Omental fat pad (tissue), 4 donors: ENCODE data around the gene NTRK1. TPM values are rescaled to one million over a fixed set of nuclear protein-coding genes. Genes with fewer than 3 reads are reported as not detected.

Experiments used
- ATAC-seq: fragments of 150-250 bp; one replicate; pipeline ENCODE4 v1.9.1; 2016; ENCODE audit warnings: mild to moderate bottlenecking, moderate library complexity; ENCODE audit not compliant: low FRiP score
- DNase-seq: peaks from one replicate; pipeline ENCODE4 v3.0.0-alpha.2; 2019; ENCODE audit warnings: low spot score
- CTCF ChIP-seq, 3 donors: fragments of 450-650 bp; IDR thresholded peaks; one replicate each; pipeline ENCODE4 v1.5.1; 2016 to 2017; ENCODE audit warnings: antibody characterized with exemption in 3 of 3, mild to moderate bottlenecking in 3 of 3, moderate library complexity in 2 of 3
- total RNA-seq, 4 donors: library from RNA; depleted of rRNA; stranded (reverse); fragments of >200 nt; gene quantifications; one replicate each; pipeline ENCODE4 v1.1.0, GENCODE V29; 2016

NTRK1 gene
- total RNA-seq, 4 donors from 2014 or later = 1.3 to 6.3 (median 1.6) TPM

GRCh38 chr1:156879876-156880275, 19.2 kb downstream of the NTRK1 start:
- TF ChIP-seq CTCF (IDR thresholded peaks at IDR 0.05) = no peak

DNA sequence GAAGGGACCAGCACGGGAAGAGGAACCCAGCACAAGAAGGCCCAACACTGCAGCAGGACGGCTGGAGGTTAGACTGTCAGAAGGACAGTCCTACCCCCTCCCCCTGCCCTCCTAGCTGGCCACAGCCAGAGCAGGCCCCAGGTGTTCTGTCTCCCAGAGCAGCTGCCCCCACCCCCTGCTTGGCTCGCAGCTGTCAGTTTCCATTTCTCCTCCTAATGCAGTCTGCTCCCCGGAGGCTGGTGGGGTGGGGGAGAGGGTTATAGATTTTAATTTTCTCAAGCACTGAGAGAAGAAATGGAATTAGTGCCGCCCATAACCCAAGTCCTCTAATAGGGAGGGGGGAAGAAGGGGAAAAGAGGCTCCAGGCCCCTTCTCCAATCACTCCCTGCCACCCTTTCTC, 19.8 kb downstream of the NTRK1 start:
- TF ChIP-seq CTCF (IDR thresholded peaks at IDR 0.05) = no peak
- DNase-seq = no peak
- no peak for ATAC-seq

More at GRCh38 chr1:156879876-156880275, 19.2 kb downstream of the NTRK1 start:
- no peak for DNase-seq
- ATAC-seq = no peak

GRCh38 chr1:156881101-156881500, 20.4 kb downstream of the NTRK1 start:
- no peak for DNase-seq
- no peak for ATAC-seq
- TF ChIP-seq CTCF (IDR thresholded peaks at IDR 0.05) = no peak

DNA sequence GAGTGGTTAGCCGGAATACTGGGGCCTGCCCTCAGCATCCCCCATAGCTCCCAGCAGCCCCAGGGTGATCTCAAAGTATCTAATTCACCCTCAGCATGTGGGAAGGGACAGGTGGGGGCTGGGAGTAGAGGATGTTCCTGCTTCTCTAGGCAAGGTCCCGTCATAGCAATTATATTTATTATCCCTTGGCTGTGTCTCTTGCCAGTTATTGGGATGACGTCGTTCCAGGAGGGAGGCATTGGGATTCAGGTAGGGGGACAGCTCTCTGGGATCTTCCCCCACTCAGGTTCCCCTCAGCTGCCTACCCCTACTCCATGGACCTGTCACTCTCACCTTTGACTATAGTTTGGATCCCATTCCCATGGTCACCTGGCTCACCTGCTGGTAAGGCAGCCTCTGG, 21.0 kb downstream of the NTRK1 start:
- TF ChIP-seq CTCF (IDR thresholded peaks at IDR 0.05) = no peak
- no peak for ATAC-seq

DNA sequence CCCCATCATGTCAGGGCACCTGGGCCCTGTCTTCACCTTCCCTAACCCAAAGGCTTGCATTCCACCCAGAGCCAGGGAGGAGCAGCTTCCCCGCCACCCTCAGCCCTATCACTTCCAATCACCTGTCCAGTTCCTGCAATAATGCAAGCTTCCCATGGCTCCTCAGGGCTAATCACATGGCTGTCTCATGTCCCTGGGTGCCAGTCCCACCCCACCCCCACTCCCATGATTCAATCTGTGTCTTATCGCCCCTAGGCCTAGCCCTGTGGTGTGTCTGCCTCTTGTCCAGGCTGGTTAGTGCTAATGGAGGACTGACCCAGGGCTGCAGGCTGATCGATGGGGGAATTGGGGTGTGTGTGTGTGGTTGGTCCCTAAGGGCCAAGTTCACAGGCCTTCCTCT, 21.9 kb downstream of the NTRK1 start:
- ATAC-seq (no peak), DNase-seq (no peak)
- no peak for TF ChIP-seq CTCF (IDR thresholded peaks at IDR 0.05)

More for the DNA sequence above, 21.0 kb downstream of the NTRK1 start:
- DNase-seq = no peak

DNA sequence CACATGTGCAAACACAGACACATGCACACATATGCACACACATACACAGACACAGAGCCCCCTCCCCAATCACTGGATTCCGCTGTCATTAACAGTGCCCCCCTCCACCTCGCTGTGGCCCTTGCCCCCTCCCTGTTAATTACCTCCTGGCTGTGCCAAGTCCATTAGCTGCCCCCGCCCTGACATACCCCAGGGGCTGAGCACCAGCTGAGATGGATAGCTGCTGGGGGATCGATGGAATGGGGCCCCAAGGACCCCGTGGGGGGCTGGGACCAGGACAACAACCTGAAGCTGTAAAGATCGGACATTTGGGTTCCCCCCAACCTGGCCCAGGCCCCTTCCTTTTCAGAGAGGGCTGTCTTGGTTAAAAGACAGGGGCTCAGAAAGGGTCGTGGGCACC, 23.3 kb downstream of the NTRK1 start:
- no peak for TF ChIP-seq CTCF (IDR thresholded peaks at IDR 0.05)
- DNase-seq = no peak
- ATAC-seq = no peak

DNA sequence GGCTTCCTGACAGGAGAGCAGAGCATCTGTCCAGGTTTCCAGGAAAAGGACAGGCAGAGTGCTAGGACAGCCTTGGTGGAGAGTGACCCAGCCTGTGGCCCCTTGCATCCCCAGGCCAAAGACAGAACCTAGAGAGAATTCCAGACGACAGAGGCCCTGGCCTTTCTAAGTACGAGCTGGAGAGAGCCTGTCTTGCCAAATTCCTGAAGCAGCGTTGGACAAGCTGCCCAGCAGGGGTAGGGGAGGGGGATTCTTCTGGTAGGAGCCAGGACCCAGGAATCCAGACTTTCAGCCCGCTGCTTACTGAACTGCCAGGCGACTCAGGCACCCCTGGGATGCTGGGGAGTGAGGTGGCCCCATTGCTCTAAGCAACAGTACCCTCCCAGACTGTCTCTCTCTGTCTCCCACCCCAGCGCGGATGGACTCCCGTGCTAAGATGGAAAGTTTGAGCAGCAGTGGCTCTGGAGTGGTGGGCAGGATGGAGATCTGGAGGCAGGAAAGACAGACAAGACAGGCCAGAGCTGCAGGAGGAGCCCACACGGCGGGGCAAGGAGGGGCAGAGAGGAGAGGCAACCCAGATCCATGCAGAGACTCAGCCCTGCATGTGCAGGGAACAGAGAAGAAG, 24.0 kb downstream of the NTRK1 start:
- ATAC-seq = no peak
- DNase-seq = no peak
- TF ChIP-seq CTCF (IDR thresholded peaks at IDR 0.05) = no peak
